ENCODE measurements around the gene IL1R2.

IL1R2 gene, protein sequence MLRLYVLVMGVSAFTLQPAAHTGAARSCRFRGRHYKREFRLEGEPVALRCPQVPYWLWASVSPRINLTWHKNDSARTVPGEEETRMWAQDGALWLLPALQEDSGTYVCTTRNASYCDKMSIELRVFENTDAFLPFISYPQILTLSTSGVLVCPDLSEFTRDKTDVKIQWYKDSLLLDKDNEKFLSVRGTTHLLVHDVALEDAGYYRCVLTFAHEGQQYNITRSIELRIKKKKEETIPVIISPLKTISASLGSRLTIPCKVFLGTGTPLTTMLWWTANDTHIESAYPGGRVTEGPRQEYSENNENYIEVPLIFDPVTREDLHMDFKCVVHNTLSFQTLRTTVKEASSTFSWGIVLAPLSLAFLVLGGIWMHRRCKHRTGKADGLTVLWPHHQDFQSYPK

DNA sequence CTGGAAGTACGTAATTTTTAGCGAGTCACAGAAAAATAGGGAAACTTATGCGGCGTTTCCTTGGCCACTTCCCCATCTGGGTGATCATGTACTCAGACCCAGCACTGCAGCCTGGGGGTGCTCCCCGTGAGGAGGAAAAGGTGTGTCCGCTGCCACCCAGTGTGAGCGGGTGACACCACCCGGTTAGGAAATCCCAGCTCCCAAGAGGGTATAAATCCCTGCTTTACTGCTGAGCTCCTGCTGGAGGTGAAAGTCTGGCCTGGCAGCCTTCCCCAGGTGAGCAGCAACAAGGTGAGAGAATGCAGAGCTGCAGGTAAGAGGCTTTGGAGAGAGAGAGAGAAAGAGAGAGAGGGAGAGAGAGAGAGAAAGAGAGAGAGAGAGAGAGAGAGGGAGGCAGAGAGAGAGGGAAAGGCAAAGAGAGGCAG, at the start of gene IL1R2:
IL1R2 (plus strand) TSS at position 240 of the 425 bp plus-strand sequence. CDS start 16,616 bp downstream, outside the sequence.
- DNase-seq: peak; percentile 88 to 91 (median 90)

DNA sequence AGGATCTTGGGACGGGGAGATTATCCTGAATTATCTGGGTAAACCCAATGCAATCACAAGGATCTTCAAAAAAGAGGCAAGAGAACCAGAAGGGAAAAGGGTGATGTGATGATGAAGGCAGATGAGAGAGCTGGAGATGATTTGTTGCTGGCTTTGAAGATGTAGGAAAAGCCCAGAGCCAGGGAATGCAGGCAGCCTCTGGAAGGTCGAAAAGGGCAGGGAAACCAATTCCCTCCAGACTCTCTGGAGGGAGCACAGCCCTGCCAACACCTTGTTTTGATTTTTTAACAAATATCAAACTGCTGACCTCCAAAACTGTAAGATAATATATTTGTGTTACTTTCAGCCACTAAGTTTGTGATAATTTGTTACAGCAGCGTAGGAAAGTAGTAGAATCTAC, 48.9 kb upstream of the IL1R2 start:
- no peak for DNase-seq

DNA sequence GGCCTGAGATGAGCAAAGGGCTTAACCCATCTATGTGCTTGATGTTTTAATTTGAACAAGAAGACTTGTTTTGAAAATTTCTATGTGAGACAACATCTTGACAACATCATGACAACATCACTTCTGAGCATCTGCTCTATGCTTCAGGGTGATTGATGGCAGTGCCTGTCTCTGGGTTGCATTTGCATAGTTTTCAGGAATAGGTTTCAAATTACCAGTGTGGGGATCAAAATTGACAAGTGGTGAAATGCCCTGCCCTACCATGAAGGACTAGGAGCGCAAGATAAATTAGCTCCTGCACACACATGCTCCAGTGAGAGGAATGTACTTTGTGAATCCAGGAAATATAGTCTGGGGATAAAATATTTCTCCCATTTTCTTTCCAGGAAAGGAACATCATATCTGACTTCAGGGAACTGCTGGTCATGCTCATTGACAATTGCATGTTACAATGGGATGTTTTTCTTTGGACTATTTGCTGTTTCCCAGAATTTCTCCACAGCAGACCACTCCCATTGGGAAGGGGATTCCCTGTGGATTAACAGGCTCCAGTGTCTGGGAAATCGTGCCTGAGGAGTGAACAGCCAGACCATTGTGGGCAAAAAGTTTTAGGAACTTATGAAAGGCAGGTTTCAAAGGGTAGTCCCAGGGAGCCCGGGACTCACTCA, 45.3 kb upstream of the IL1R2 start:
- DNase-seq: no peak

DNA sequence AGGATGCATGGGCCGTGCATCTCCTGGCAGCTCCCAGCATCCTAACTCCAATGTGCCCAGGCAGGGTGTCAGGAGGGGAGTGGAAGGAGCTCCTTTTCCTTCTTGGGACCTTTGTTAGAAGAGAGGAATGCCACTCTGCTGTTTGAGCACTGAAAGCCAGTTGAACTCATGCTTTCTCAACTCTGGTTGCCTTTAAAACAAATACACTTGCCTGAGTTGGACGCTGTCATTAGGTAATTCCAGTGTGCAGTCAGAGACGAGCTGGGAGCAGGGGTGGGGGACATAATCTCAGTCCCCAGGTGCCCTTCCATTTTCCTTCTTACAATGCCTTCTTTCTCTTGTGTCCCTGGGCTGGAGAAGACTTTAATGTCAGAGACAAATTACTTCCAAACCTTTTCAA, 44.4 kb upstream of the IL1R2 start:
- no peak for DNase-seq

DNA sequence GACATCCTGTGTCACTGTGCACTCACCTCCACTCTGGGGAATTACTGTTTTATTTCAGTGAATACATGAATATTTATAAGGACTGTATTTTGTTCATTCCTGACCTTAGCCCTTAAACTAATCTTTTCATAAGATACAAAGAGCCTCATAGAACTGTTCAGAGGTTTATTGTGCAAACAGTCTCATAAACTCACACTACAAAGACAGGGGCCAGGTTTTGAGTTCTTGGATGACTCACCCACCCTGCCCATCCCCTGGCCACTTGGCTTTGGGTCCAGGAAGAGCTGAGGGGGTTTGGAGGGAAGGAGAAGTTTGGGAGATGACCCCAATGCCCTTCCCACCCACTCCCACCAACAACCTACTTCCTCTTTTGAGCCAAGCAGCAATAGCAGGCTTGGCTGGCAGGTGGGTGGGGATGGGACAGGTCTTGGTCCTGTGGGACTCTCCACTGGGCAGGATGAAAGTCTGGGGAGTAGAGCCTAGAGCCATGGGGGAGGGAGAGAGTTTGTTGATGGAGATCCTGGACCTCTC, 43.1 kb upstream of the IL1R2 start:
- DNase-seq: peak in 1 of 3 donors; percentile 28

DNA sequence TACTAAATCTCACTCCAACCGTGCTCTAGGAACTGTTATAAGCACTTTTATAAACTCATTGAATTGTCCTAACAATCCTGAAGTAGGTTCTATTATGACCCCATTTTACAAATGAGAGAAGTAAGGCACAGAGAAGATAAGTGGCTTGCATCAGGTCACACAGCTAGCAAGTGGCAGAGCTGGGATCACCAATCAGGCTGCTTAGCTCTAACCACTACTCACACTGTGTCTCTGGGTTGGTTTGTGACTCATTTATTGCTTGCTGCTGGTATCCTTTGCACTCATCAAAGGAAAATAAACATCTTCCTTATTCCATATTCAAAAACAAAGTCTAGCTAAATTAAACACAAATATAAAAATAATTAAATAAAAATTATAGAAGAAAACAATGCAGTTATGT, 42.5 kb upstream of the IL1R2 start:
- peak in 2 of 3 donors; percentile 35 to 52 for DNase-seq

DNA sequence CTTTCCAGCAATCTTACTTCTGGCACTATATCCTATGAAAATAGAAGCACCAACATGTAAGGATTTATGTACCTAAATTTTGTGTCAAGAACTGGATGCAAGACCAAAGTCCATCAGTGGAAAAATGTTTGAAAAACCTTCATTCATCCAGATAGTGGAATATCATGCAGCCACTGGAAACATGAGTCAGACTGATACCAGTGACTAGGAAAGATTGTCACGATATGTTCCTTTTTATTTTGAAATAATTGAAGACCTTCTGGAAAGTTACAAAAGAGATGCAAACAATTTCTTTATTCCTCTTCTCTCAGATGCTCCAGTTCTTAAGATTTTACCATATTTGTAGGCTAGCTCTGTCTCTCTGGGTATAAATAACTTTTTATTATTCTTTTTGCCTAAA, 40.5 kb upstream of the IL1R2 start:
- DNase-seq: peak in 2 of 3 donors; percentile 39 to 46

DNA sequence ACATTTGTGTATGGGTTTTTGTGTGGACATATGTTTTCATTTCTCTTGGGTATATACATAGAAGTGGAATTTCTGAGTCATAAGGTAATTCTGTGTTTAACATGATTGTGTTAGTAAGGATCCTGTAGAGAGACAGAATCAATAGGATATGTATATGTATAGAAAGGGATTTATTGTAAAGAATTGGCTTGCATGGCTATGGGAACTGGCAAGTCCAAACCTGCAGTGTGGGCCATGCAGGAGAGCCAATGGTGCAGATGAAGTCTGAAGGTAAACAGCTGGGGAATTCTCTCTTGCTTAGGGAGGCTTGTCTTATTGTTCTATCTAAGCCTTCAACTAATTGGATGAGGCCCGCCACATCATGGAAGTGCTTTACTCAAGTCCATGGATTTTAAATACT, 39.2 kb upstream of the IL1R2 start:
- DNase-seq: no peak

DNA sequence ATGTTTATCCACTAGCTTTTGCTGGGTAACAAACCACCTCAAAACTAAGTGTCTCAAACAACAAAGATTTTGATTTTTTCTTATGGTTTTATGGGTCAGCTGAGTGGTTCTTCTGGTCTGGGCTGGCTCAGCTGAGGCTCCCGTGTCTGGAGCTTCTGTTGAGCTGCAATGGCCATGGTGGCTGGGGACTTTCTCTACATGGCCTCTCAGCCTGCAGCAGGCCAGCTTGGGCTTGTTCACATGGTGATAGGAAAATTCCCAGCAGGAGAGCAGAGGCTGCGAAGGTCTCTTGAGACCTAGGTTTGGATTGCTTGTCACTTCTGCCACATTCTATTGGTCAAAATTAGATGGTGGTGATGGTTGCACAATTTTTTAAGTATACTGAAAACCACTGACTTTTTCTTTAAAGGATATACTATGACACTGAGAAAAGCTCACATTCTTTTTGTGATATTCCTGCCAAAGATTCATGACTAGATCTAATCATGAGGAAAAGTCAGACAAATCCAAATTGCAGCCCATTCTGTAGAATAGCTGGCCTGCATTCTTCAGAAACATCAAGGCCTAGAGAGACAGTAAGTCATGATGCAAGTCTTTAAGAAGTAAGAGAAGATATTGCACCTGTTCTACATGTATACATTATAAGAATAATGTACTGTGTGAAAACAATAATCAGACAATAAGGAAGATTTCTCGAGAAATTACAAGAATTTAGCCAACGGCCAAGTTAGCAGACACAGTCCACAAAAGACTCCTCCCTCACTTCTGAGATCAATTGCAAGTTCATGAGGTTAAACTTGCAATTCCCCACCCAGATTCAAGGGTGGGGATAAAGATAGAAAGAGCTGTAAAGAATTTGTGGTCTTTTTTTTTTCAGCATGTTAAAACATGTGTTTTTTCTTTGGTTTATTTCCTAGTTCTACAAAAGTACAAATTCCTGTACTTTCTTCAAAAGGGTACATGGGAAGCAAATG, 35.0 kb upstream of the IL1R2 start:
- DNase-seq: no peak

DNA sequence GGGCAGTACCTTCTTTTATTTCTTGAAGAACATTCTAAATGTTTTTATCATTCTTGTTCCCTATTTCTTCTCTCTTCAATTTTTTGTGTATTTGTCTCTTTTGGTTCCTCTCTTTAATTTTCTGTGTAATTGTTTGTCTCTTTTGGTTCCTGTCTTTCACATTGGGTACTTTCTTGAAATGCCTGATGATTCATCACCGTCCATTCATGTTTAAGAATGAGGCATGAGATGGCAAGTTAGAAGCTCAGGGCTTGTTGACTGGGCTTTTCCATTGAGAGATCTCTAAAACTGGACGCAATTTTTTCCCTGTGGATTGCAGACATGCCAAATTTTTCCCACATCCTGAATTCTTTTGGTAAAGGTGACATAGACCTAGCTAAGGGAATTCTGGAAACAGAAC, 33.7 kb upstream of the IL1R2 start:
- DNase-seq: peak; percentile 80 to 94 (median 94)

DNA sequence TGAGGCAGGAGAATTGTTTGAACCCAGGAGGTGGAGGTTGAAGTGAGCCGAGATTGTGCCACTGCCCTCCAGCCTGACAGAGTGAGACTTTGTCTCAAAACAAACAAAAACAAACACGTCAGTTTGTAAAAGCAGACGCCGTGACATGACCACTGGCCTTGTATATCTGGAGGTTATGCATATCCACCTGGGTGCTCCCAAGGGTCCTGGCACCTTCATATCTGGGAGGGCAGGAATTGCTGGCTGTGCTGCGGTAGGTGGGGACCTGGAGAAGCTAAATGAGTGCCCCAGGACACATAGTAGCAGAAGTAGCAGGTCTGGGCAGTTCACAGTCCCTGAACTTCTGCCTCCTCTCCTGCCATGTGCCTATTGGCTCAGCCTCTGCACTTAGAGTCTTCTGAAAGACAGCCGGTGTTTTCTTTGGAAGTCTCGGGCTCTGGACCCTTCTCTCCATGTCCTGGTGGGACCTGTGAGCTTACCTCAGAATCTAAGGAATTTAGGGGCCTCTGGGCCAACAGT, 30.9 kb upstream of the IL1R2 start:
- no peak for DNase-seq

DNA sequence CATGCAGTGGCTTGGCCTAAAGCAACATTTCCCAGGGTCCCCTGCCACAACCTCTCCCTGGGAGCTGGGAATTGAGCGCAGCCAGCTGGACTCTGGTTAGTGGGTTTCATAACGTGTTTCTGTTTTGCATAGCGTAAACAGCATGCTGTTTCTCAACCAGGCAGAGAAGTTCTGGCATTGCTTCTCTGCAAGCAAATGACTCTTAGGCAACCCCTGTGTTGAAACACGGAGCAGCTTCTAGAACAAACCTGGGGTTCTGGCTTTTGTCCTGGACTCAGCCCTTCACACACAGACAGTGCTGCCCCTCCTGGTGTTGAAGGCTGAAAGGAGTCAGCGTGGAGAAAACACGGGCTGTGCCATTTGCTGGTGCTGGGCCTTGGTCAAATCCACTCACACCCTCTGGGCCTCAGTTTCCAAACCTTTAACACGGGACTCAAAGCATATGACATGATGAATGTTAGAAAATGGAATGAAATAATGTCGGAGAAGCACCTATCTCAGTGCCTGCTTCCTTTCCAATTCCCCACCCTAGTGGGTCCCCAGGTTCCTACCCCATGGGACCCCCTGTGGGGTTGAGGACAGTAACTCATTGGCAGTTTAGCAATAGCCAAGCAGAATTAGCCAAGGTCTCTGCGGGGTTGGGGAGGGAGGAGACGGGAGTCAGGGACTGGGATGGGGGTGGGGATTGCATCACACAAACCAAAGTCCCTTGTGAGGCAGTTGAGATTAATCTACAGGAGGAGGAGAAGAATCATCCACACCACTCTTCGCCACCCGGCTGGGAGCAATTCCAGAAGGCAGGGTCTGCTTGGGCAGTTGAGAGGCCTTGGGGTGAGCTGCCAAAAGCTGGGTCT, 30.2 kb upstream of the IL1R2 start:
- DNase-seq: peak; percentile 88 to 94 (median 92)

DNA sequence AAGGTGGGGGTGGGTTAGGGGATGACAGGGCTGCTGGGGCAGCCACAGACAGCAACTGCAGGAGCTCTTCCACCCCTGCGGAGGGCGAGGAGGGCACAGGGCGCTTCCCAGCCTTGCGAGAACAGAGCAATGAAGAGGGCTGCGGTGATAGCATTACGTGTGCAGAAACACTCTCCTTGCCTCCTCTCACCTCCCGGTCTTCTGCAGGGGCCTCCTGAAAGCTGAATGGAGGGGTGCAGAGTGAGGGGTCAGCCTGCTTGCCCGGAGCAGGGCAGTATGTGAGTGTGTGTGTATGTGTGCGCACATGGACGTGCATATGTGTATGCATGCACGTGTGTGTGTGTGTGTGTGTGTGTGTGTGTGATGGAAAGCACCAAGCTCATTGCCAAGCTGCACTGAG, 29.5 kb upstream of the IL1R2 start:
- DNase-seq: peak in 1 of 3 donors; percentile 23

DNA sequence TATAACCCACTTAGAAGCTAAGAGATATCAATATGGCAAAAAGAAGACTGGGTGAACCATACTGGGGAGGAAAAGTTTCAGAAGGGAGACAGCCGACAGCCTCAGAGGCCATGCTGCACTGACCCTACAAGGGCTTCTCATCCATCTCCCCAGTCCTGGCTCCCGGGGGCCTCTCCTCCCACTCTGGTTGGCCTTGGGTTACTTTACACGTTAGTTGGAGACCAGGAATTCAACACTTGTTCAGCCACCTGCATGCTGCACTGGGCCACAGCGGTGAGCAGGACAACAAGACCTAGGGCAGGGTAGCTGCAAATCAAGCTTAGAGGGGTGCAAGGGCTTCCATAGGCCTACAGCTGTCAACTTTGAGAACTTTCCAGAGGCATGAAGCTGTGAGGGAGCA, 28.6 kb upstream of the IL1R2 start:
- no peak for DNase-seq

DNA sequence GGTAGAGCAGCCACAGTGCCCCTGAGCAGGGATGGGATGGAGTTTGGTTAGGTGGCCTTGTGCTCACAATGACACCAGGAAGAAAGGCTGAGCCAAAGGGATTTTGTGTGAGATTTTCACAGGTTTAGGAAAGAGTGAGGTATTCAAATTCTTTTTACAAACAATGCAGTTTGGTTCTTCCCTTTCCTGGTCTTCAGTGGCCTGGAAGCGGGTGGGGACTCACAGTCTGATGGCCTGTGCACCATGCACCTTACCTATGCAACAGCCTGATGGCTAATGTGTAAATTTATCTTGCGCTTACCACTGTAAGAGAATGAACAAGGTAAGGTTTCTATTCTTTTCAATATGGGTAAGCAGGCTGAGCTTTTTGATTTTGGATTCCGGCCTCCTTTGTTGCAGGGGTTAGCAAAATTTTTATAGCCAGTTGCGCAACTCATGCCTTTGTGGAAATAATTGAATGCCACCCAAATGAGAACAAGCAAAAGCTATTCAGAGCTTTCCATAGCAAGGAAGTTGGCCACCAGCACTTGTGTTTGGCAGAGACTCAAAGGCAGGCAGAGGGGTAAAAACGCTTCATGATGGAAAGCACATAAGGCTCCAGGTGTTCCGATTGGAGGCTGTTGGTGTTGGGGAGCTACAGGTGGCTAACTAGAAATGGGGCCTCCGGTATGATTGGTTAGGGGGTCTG, 23.8 kb upstream of the IL1R2 start:
- DNase-seq: peak in 1 of 3 donors; percentile 34

DNA sequence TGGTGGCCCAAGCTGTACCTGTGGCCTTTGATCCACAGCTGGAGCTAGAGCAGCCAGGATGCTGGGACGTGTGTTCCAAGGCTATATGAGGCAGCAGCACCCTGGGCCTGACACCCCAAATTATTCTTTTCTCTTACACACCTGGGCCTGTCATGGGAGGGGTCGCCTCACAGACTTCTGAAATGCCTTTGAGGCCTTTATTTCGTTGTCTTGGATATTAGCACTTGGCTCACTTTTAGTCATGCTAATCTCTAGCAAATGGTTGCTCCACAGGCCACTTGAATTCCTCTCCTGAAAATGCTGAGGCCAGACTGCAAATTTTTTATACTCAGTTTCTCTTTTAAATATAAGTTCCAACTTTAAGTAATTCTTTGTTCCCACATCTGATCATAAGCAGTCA, 22.0 kb upstream of the IL1R2 start:
- DNase-seq: no peak

DNA sequence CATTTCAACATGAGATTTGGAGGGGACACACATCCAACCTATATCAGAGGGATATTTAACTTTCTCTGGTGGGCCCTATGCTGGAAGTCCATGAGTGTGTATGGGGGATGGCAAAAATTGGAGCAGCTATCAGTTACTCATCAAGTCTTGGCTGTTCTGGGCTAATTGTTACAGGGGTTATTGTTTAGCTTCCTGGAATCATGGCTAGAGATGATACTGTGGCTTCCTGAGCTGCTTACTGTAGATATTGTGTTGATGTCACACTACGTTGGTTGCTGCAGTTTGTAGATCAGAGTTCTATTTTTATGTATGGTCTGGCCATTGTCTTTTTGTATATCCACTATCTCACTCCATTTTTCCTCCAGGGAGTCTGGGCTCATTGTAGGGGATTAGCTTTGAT, 20.9 kb upstream of the IL1R2 start:
- no peak for DNase-seq

DNA sequence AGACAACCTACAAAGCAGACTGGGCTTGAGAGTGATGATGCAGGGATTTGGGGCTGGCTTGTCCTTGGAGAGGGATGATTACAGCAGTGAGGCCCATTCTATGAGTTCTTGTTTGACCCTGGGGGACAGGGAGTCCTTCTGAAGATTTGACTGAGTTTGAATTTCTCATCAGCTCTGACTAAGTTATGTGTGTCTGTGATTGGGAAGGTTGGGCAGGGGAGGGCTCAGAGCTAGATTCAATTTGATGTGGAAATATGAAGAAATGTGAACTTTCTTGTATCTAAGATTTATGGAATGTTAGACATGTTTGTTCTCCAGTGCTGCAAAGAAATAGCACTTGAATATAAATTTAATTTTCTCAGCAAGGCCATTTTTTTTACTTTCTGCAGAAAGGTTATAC, 19.9 kb upstream of the IL1R2 start:
- no peak for DNase-seq

DNA sequence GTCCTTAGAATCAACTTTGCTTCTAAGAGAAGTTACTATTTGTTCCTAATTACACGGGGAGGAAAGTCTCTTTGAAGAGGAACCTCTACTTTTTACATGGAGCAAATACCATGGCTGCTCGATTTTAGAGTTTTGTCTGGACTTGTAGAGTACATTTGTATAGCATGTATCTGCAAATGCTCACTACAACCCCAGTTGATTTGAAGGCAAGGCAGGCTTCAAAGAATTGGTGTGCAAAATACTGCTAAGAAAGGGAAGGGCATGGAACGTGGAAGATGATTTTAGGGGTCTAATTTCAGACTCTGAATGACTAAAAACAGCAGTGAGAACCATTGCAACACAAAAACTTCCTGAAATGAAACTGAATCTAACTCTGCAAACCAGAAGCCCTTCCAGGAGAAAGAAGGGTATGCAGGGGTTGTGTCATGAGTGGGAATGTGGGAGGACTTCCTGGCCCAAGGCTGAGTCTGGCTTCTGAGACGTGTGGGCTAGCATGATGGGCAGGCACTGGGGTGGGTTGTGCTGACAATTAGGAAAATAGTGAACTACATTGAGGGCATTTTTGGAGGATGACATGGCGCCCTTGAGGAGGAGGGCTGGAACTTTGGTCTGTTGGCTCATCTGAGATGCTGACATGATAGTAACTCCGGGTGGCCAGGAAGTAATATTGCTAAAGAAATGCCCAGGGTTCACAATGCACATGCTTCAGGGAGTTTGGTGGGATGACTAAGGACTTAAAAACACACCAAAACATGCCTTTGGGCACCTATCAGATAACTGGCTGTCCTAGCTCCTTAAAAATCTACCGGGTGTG, 18.9 kb upstream of the IL1R2 start:
- DNase-seq: peak; percentile 95 to 99 (median 95)

DNA sequence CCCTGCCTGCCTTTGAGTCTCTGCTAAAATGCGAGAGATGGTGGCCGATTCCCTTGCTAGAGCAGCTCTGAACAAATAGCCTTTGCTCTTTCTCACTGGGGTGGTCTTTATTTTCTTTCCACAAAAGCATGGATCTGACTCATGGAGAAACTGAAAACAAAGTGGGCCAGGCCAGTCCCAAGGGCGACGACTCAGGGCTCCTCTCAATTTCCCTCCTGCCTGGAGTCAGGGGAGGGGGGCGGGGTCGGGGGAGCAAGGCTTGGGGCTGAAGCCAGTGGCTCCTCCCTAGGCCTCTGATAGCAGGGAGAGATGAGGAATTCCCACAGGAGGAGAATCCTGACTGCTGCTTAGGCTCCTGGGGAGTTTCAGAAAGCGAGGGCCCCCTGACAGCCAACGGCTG, 17.1 kb upstream of the IL1R2 start:
- peak in 1 of 3 donors; percentile 52 for DNase-seq
